WTC11 (cell line): Measurements from ENCODE around the gene CNTN5. TPM values are rescaled to one million over a fixed set of nuclear protein-coding genes. Genes with fewer than 3 reads are reported as not detected.

Experiments
- ATAC-seq: fragments of 200-7000 bp; cut with Tn5 transposase; 2 replicates; pipeline ENCODE4 v1.10.0; 2021; ENCODE audit warnings: mild to moderate bottlenecking, moderate library complexity
- CTCF ChIA-PET: fragments of 300-600 bp; sonication (Branson Sonifier 250); formaldehyde crosslinking; loops from one replicate; lab custom pipeline; 2021; ENCODE audit warnings: antibody characterized with exemption; lab: Charles Lee
- POLR2A ChIA-PET: fragments of 350-600 bp; sonication (Branson Sonifier 250); formaldehyde crosslinking; loops from one replicate; lab custom pipeline; 2021; ENCODE audit warnings: antibody characterized with exemption; lab: Charles Lee
- DNase-seq: peaks from one replicate; pipeline ENCODE4 v3.0.0; 2021; ENCODE audit warnings: low spot score
- H3K27ac Mint-ChIP-seq: 2 replicates; pipeline ENCODE4 v1.8.0; 2021; ENCODE audit warnings: mixed read lengths
- H3K27me3 Mint-ChIP-seq: 2 replicates; pipeline ENCODE4 v1.8.0; 2021; ENCODE audit warnings: low read depth, mild to moderate bottlenecking, moderate library complexity, mixed read lengths
- H3K36me3 Mint-ChIP-seq: 2 replicates; pipeline ENCODE4 v1.8.0; 2021; ENCODE audit warnings: mixed read lengths
- H3K4me1 Mint-ChIP-seq: 2 replicates; pipeline ENCODE4 v1.8.0; 2022; ENCODE audit warnings: mixed read lengths
- H3K4me3 Mint-ChIP-seq: 2 replicates; pipeline ENCODE4 v1.8.0; 2021; ENCODE audit warnings: mild to moderate bottlenecking, moderate library complexity, mixed read lengths
- H3K9me3 Mint-ChIP-seq: 2 replicates; pipeline ENCODE4 v1.8.0; 2021; ENCODE audit warnings: mixed read lengths
- ATF1 ChIP-seq: sonication (generic); formaldehyde crosslinking; IDR thresholded peaks from 2 replicates; pipeline ENCODE4 v1.8.1; 2023; ENCODE audit warnings: mild to moderate bottlenecking, moderate library complexity, missing genetic modification reagents
- ATF6 ChIP-seq: sonication (generic); formaldehyde crosslinking; IDR thresholded peaks from 2 replicates; pipeline ENCODE4 v1.8.1; 2023; ENCODE audit warnings: mild to moderate bottlenecking, missing genetic modification reagents
- ELF4 ChIP-seq: sonication (generic); formaldehyde crosslinking; IDR thresholded peaks from 2 replicates; pipeline ENCODE4 v1.8.1; 2022; ENCODE audit warnings: low read depth, mild to moderate bottlenecking, moderate library complexity, missing genetic modification reagents
- FOXP4 ChIP-seq: sonication (generic); formaldehyde crosslinking; IDR thresholded peaks from 2 replicates; pipeline ENCODE4 v1.8.0; 2022; ENCODE audit warnings: mild to moderate bottlenecking, missing genetic modification reagents
- GRHL2 ChIP-seq: fragments of 250-450 bp; sonication (Bioruptor Pico); IDR thresholded peaks from 2 replicates; pipeline ENCODE4 v1.8.0; 2022; ENCODE audit warnings: mild to moderate bottlenecking, moderate library complexity; ENCODE audit not compliant: insufficient replicate concordance, severe bottlenecking
- MAX ChIP-seq: sonication (generic); formaldehyde crosslinking; IDR thresholded peaks from 2 replicates; pipeline ENCODE4 v1.8.0; 2022; ENCODE audit warnings: mild to moderate bottlenecking, missing genetic modification reagents
- MYBL2 ChIP-seq: sonication (generic); formaldehyde crosslinking; IDR thresholded peaks from 2 replicates; pipeline ENCODE4 v1.8.1; 2023; ENCODE audit warnings: mild to moderate bottlenecking, moderate library complexity, missing genetic modification reagents
- NFATC4 ChIP-seq: fragments of 250-450 bp; sonication (Bioruptor Pico); IDR thresholded peaks from 2 replicates; pipeline ENCODE4 v1.9.0; 2021; ENCODE audit warnings: mild to moderate bottlenecking
- NFE2L1 ChIP-seq: sonication (generic); formaldehyde crosslinking; IDR thresholded peaks from 2 replicates; pipeline ENCODE4 v1.8.1; 2023; ENCODE audit warnings: missing genetic modification reagents
- RELA ChIP-seq: sonication (generic); formaldehyde crosslinking; IDR thresholded peaks from 2 replicates; pipeline ENCODE4 v1.8.1; 2022; ENCODE audit warnings: missing genetic modification reagents, mild to moderate bottlenecking, borderline replicate concordance
- TCF7 ChIP-seq: sonication (generic); formaldehyde crosslinking; IDR thresholded peaks from 2 replicates; pipeline ENCODE4 v1.8.0; 2022; ENCODE audit warnings: mild to moderate bottlenecking, low read depth, missing genetic modification reagents, moderate library complexity
- TP53 ChIP-seq: sonication (generic); formaldehyde crosslinking; IDR thresholded peaks from 2 replicates; pipeline ENCODE4 v1.8.1; 2023; ENCODE audit warnings: mild to moderate bottlenecking, missing genetic modification reagents
- ZNF317 ChIP-seq: sonication (generic); formaldehyde crosslinking; IDR thresholded peaks from 2 replicates; pipeline ENCODE4 v1.8.1; 2023; ENCODE audit warnings: low read depth, mild to moderate bottlenecking, moderate library complexity, missing genetic modification reagents, borderline replicate concordance
- ZNF396 ChIP-seq: fragments of 250-450 bp; sonication (Bioruptor Pico); IDR thresholded peaks from 2 replicates; pipeline ENCODE4 v1.8.0; 2021; ENCODE audit warnings: mild to moderate bottlenecking, moderate library complexity, borderline replicate concordance
- total RNA-seq: library from RNA; stranded (reverse); gene quantifications from 3 replicates; pipeline ENCODE4 v1.2.3, GENCODE V29; 2021
- TF ChIP-seq, protein P1 (sequence below): fragments of 250-450 bp; sonication (Bioruptor Pico); IDR thresholded peaks from 2 replicates; pipeline ENCODE4 v1.9.0; 2021; ENCODE audit warnings: mild to moderate bottlenecking, borderline replicate concordance
- TF ChIP-seq, protein P2 (sequence below): fragments of 250-450 bp; sonication (Bioruptor Pico); IDR thresholded peaks from 2 replicates; pipeline ENCODE4 v2.1.2; 2022; ENCODE audit warnings: mild to moderate bottlenecking, moderate library complexity
- TF ChIP-seq, protein P3 (sequence below): sonication (generic); formaldehyde crosslinking; IDR thresholded peaks from 2 replicates; pipeline ENCODE4 v1.8.1; 2023; ENCODE audit warnings: mild to moderate bottlenecking, moderate library complexity, missing genetic modification reagents
- TF ChIP-seq, protein P4 (sequence below): sonication (generic); formaldehyde crosslinking; IDR thresholded peaks from 2 replicates; pipeline ENCODE4 v1.8.1; 2022; ENCODE audit warnings: mild to moderate bottlenecking, missing genetic modification reagents, moderate library complexity, borderline replicate concordance

Gene CNTN5
- total RNA-seq, 1 experiment from 2014 or later: 0.07 TPM

DNA sequence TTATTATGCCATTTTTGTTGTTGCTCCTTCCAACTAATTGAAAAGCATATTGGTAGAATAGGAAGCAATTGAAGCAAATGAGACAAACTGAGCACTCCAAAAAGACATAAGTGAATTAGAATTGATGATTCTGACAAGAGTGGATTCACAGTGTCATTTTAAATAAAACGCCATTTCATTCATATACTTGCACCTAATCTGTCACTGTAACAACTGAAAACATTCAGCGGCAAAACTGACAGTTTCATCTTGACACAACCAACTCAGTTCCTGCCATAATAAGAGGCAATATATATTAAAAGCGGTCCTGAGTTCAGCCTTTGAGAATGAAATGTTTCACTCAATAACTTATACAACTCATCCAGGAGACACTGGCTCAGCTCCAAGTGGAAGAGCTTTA is 306.8 kb downstream of the CNTN5 start (continued):
- TF ChIP-seq, protein P1, sequence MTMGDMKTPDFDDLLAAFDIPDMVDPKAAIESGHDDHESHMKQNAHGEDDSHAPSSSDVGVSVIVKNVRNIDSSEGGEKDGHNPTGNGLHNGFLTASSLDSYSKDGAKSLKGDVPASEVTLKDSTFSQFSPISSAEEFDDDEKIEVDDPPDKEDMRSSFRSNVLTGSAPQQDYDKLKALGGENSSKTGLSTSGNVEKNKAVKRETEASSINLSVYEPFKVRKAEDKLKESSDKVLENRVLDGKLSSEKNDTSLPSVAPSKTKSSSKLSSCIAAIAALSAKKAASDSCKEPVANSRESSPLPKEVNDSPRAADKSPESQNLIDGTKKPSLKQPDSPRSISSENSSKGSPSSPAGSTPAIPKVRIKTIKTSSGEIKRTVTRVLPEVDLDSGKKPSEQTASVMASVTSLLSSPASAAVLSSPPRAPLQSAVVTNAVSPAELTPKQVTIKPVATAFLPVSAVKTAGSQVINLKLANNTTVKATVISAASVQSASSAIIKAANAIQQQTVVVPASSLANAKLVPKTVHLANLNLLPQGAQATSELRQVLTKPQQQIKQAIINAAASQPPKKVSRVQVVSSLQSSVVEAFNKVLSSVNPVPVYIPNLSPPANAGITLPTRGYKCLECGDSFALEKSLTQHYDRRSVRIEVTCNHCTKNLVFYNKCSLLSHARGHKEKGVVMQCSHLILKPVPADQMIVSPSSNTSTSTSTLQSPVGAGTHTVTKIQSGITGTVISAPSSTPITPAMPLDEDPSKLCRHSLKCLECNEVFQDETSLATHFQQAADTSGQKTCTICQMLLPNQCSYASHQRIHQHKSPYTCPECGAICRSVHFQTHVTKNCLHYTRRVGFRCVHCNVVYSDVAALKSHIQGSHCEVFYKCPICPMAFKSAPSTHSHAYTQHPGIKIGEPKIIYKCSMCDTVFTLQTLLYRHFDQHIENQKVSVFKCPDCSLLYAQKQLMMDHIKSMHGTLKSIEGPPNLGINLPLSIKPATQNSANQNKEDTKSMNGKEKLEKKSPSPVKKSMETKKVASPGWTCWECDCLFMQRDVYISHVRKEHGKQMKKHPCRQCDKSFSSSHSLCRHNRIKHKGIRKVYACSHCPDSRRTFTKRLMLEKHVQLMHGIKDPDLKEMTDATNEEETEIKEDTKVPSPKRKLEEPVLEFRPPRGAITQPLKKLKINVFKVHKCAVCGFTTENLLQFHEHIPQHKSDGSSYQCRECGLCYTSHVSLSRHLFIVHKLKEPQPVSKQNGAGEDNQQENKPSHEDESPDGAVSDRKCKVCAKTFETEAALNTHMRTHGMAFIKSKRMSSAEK (CRISPR knock-in tag): no peak
- no peak for TF ChIP-seq ATF1 (CRISPR knock-in tag)
- no peak for TF ChIP-seq RELA (CRISPR knock-in tag)
- TF ChIP-seq, protein P2, sequence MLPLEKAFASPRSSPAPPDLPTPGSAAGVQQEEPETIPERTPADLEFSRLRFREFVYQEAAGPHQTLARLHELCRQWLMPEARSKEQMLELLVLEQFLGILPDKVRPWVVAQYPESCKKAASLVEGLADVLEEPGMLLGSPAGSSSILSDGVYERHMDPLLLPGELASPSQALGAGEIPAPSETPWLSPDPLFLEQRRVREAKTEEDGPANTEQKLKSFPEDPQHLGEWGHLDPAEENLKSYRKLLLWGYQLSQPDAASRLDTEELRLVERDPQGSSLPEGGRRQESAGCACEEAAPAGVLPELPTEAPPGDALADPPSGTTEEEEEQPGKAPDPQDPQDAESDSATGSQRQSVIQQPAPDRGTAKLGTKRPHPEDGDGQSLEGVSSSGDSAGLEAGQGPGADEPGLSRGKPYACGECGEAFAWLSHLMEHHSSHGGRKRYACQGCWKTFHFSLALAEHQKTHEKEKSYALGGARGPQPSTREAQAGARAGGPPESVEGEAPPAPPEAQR (CRISPR knock-in tag): no peak
- TF ChIP-seq ZNF317 (CRISPR knock-in tag): no peak
- no peak for TF ChIP-seq NFATC4
- TF ChIP-seq, all 79 proteins: peak for 0

- ATAC-seq: no peak
- peaks cover 2% of the 10 kb centered on the region; the same call in 1 of the 2 replicates for H3K4me1 Mint-ChIP-seq
- ChIA-PET POLR2A (no interaction called here), CTCF (no interaction called here)
- no peaks in the 10 kb centered on the region for H3K27me3 Mint-ChIP-seq
- no peak for TF ChIP-seq MAX (CRISPR knock-in tag)
- TF ChIP-seq, protein P3, sequence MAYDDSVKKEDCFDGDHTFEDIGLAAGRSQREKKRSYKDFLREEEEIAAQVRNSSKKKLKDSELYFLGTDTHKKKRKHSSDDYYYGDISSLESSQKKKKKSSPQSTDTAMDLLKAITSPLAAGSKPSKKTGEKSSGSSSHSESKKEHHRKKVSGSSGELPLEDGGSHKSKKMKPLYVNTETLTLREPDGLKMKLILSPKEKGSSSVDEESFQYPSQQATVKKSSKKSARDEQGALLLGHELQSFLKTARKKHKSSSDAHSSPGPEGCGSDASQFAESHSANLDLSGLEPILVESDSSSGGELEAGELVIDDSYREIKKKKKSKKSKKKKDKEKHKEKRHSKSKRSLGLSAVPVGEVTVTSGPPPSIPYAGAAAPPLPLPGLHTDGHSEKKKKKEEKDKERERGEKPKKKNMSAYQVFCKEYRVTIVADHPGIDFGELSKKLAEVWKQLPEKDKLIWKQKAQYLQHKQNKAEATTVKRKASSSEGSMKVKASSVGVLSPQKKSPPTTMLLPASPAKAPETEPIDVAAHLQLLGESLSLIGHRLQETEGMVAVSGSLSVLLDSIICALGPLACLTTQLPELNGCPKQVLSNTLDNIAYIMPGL (CRISPR knock-in tag): no peak
- TF ChIP-seq MYBL2 (CRISPR knock-in tag): no peak
- TF ChIP-seq ATF6 (CRISPR knock-in tag): no peak
- TF ChIP-seq ZNF396: no peak
- no peak for TF ChIP-seq ELF4 (CRISPR knock-in tag)
- no peak for TF ChIP-seq GRHL2
- TF ChIP-seq, protein P4, sequence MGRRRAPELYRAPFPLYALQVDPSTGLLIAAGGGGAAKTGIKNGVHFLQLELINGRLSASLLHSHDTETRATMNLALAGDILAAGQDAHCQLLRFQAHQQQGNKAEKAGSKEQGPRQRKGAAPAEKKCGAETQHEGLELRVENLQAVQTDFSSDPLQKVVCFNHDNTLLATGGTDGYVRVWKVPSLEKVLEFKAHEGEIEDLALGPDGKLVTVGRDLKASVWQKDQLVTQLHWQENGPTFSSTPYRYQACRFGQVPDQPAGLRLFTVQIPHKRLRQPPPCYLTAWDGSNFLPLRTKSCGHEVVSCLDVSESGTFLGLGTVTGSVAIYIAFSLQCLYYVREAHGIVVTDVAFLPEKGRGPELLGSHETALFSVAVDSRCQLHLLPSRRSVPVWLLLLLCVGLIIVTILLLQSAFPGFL (CRISPR knock-in tag): no peak
- no peak for TF ChIP-seq NFE2L1 (CRISPR knock-in tag)
- no peak for TF ChIP-seq TP53
- TF ChIP-seq TCF7 (CRISPR knock-in tag): no peak
- TF ChIP-seq FOXP4 (CRISPR knock-in tag): no peak
- no peaks in the 10 kb centered on the region for H3K36me3 Mint-ChIP-seq
- DNase-seq: no peak
- H3K4me3 Mint-ChIP-seq: no peak overlapping the region
- no peak overlapping the region for H3K27ac Mint-ChIP-seq
- no peaks in the 10 kb centered on the region for H3K9me3 Mint-ChIP-seq
Observed at GRCh38 chr11:99333621-99334020, 312.9 kb downstream of the CNTN5 start.
